ENCODE results near the gene SH2D3A.
"Not testable (repeated sequence)": the region's sequence is repeated elsewhere in the genome, so short reads cannot be mapped to it uniquely, and the experiment has no call there.

GRCh38 chr19:6800160-6800790, 33.0 kb upstream of the SH2D3A start:
- TF ChIP-seq CTCF (IDR thresholded peaks at IDR 0.05); POLR2AphosphoS5 (IDR thresholded peaks at IDR 0.05; ENCODE audit: low read depth, low read length); TCF7L2 (IDR thresholded peaks at IDR 0.05; ENCODE audit: low read depth, low read length); SIN3A (IDR thresholded peaks at IDR 0.05; ENCODE audit: borderline replicate concordance, insufficient read depth, low read depth, low read length): not testable (repeated sequence)
